HepG2 (cell line): Measurements from ENCODE around the gene LTA4H. TPM values are rescaled to one million over a fixed set of nuclear protein-coding genes. Genes with fewer than 3 reads are reported as not detected.

Experiments
- ARNT ChIP-seq: fragments of 450-650 bp; IDR thresholded peaks from 2 replicates; pipeline ENCODE4 v1.6.1; 2017
- BRD4 ChIP-seq: sonication (generic); formaldehyde crosslinking; IDR thresholded peaks from 2 replicates; pipeline ENCODE4 v1.4.0; 2020; ENCODE audit warnings: missing genetic modification reagents
- DR1 ChIP-seq: sonication (generic); formaldehyde crosslinking; IDR thresholded peaks from 2 replicates; pipeline ENCODE4 v1.8.0; 2021; ENCODE audit warnings: mild to moderate bottlenecking, missing genetic modification reagents, inconsistent platforms
- GABPB1 ChIP-seq: IDR thresholded peaks from 2 replicates; pipeline ENCODE4 v1.6.1; 2016; ENCODE audit warnings: mild to moderate bottlenecking, missing genetic modification reagents, moderate library complexity, missing compliant biosample characterization
- GATA4 ChIP-seq: sonication (generic); IDR thresholded peaks from 2 replicates; pipeline ENCODE4 v1.6.1; 2016; ENCODE audit warnings: antibody characterized with exemption, low read depth, borderline replicate concordance
- HNF1A ChIP-seq, 2 experiments: sonication (generic) in 1 of 2; formaldehyde crosslinking in 1 of 2; IDR thresholded peaks; 2 replicates each; pipeline versions ENCODE4 v1.4.0 to v1.6.1; 2016 to 2020; ENCODE audit warnings: borderline replicate concordance in 1 of 2, low read depth in 1 of 2, mild to moderate bottlenecking in 1 of 2, missing genetic modification reagents in 1 of 2
- MAFK ChIP-seq, 2 experiments: IDR thresholded peaks in 1 of 2; conservative IDR thresholded peaks in 1 of 2; 2 replicates each; pipeline ENCODE4 v1.6.1; 2011; ENCODE audit warnings: improper control_type of control experiment in 2 of 2, low read length in 2 of 2
- STAT5B ChIP-seq: sonication (generic); formaldehyde crosslinking; IDR thresholded peaks from 2 replicates; pipeline ENCODE4 v1.4.0; 2020; ENCODE audit warnings: missing genetic modification reagents
- U2AF2 ChIP-seq: fragments of 200-400 bp; formaldehyde crosslinking; IDR thresholded peaks from 2 replicates; pipeline ENCODE4 v1.6.1; 2017; ENCODE audit warnings: low read depth, mild to moderate bottlenecking, low read length
- ZFP37 ChIP-seq: sonication (generic); formaldehyde crosslinking; IDR thresholded peaks from 2 replicates; pipeline ENCODE4 v1.4.0; 2020; ENCODE audit warnings: missing genetic modification reagents, borderline replicate concordance
- ZFP41 ChIP-seq: sonication (generic); formaldehyde crosslinking; IDR thresholded peaks from 2 replicates; pipeline ENCODE4 v1.4.0; 2020; ENCODE audit warnings: mild to moderate bottlenecking, missing genetic modification reagents, borderline replicate concordance
- ZHX1 ChIP-seq: sonication (generic); formaldehyde crosslinking; IDR thresholded peaks from 2 replicates; pipeline ENCODE4 v1.8.1; 2022; ENCODE audit warnings: low read depth, mild to moderate bottlenecking, missing genetic modification reagents
- ZNF136 ChIP-seq: sonication (generic); formaldehyde crosslinking; IDR thresholded peaks from 2 replicates; pipeline ENCODE4 v1.8.1; 2022; ENCODE audit warnings: low read depth, mild to moderate bottlenecking, moderate library complexity, missing genetic modification reagents
- ZNF275 ChIP-seq: sonication (generic); formaldehyde crosslinking; IDR thresholded peaks from 2 replicates; pipeline ENCODE4 v1.8.0; 2022; ENCODE audit warnings: missing genetic modification reagents, mild to moderate bottlenecking, inconsistent platforms, borderline replicate concordance
- ZNF382 ChIP-seq: sonication (generic); formaldehyde crosslinking; IDR thresholded peaks from 2 replicates; pipeline ENCODE4 v1.5.0; 2020; ENCODE audit warnings: missing genetic modification reagents, mild to moderate bottlenecking, borderline replicate concordance
- ZNF383 ChIP-seq: sonication (generic); formaldehyde crosslinking; IDR thresholded peaks from 2 replicates; pipeline ENCODE4 v1.4.0; 2020; ENCODE audit warnings: missing genetic modification reagents, mild to moderate bottlenecking, borderline replicate concordance
- ZNF709 ChIP-seq: sonication (generic); formaldehyde crosslinking; IDR thresholded peaks from 2 replicates; pipeline ENCODE4 v1.5.0; 2020; ENCODE audit warnings: mild to moderate bottlenecking, missing genetic modification reagents
- ZNF740 ChIP-seq: sonication (generic); formaldehyde crosslinking; IDR thresholded peaks from 2 replicates; pipeline ENCODE4 v1.4.0; 2020; ENCODE audit warnings: missing genetic modification reagents
- ZNF839 ChIP-seq: sonication (generic); formaldehyde crosslinking; IDR thresholded peaks from 2 replicates; pipeline ENCODE4 v1.4.0; 2020; ENCODE audit warnings: missing genetic modification reagents, mild to moderate bottlenecking, borderline replicate concordance
- polyA plus RNA-seq, 8 experiments: library from polyadenylated mRNA; depleted of rRNA in 3 of 8; stranded (reverse) in 7 of 8; unstranded in 1 of 8; fragments of >200 nt; fragmentation: Illumina TruSeq in 4 of 8; extraction: Trizol in 4 of 8; gene quantifications; 2 replicates each; pipeline versions ENCODE4 v1.2.1 to v1.2.3, GENCODE V29; 2011 to 2016; ENCODE audit warnings: low read depth in 4 of 8, missing spikeins in 1 of 8, mixed read lengths in 1 of 8; ENCODE audit not compliant: insufficient read depth in 1 of 8
- total RNA-seq, 5 experiments: library from RNA; depleted of rRNA; stranded (reverse); fragments of >200 nt; fragmentation: Illumina TruSeq; extraction: Trizol; gene quantifications; 2 replicates each; pipeline ENCODE4 v1.2.3, GENCODE V29; 2016; ENCODE audit warnings: low read depth in 1 of 5

Gene LTA4H
- total and polyA plus RNA-seq, 2 of the 13 experiments (the other 11 are each of a cell fraction or from before 2014, with no cell fraction given), result 87.5 to 90.4 TPM

GRCh38 chr12:96035283-96036236 lies at the start of gene LTA4H (continued):
- TF ChIP-seq ZHX1 (CRISPR knock-in tag) (0 out of 2 replicates have a peak, but pooled peaks have one; percentile 60), GABPB1 (CRISPR knock-in tag) (peak; percentile 83), ZNF275 (CRISPR knock-in tag) (no peak; the same call in 1 of the 2 replicates), U2AF2 (no peak), HNF1A (IDR thresholded peaks at IDR 0.05; ENCODE audit: low read depth) (no peak), HNF1A (CRISPR knock-in tag; IDR thresholded peaks at IDR 0.05; ENCODE audit: borderline replicate concordance) (no peak; the same call in 1 of the 2 replicates), MAFK (conservative IDR thresholded peaks at IDR 0.05 in 1 of 2, IDR thresholded peaks at IDR 0.05 in 1 of 2; ENCODE audit: low read length in 2 of 2) (no peak), ZNF382 (CRISPR knock-in tag) (no peak), ZFP41 (no peak), STAT5B (CRISPR knock-in tag) (no peak), ZNF839 (peak; percentile 21; the same call in 1 of the 2 replicates), BRD4 (CRISPR knock-in tag) (peak; percentile 70), ZNF709 (CRISPR knock-in tag) (peak; percentile 69; the same call in 1 of the 2 replicates), ZFP37 (CRISPR knock-in tag) (0 out of 2 replicates have a peak, but pooled peaks have one; percentile 59), ZNF383 (no peak), ZNF136 (CRISPR knock-in tag) (no peak; the same call in 1 of the 2 replicates), ARNT (no peak), GATA4 (peak; percentile 88), ZNF740 (CRISPR knock-in tag) (peak; percentile 42; the same call in 1 of the 2 replicates), DR1 (CRISPR knock-in tag) (peak; percentile 77)
